Ureter (tissue), 1 donor: Measurements from ENCODE around the gene LIX1L. TPM values are rescaled to one million over a fixed set of nuclear protein-coding genes. Genes with fewer than 3 reads are reported as not detected.
"Not testable (repeated sequence)": the region's sequence is repeated elsewhere in the genome, so short reads cannot be mapped to it uniquely, and the experiment has no call there.

ENCODE experiments used
- DNase-seq: peaks from one replicate; pipeline ENCODE4 v3.0.0-alpha.2; 2020; ENCODE audit warnings: low spot score
- total RNA-seq: library from RNA; stranded (reverse); gene quantifications from one replicate; pipeline ENCODE4 v1.2.4, GENCODE V29; 2023
- donor health status: DM: yes; HTN: yes; CAD: no.

Gene LIX1L
- total RNA-seq, 1 donor from 2014 or later = 24.7 TPM

- no peak for DNase-seq
These were observed 21.6 kb downstream of the LIX1L start for GRCh38 chr1:145936247-145936646.

GRCh38 chr1:145935708-145936107, 22.1 kb downstream of the LIX1L start:
- no peak for DNase-seq

GRCh38 chr1:145932522-145933009, 25.3 kb downstream of the LIX1L start:
- DNase-seq = not testable (repeated sequence)

- DNase-seq = no peak
These were observed 29.7 kb downstream of the LIX1L start for GRCh38 chr1:145927916-145928643.

GRCh38 chr1:145927063-145927886, 30.5 kb downstream of the LIX1L start, which contains the start of gene RBM8A:
RBM8A (minus strand) TSS chr1:145927484; CDS start chr1:145927426, 58 bp downstream.
- peak; percentile 98 for DNase-seq

- DNase-seq = no peak
These were observed 31.1 kb downstream of the LIX1L start for GRCh38 chr1:145926686-145927062.

- no peak for DNase-seq
These were observed 35.6 kb downstream of the LIX1L start for GRCh38 chr1:145922266-145922665.

GRCh38 chr1:145920297-145920696, 37.5 kb downstream of the LIX1L start:
- not testable (repeated sequence) for DNase-seq

GRCh38 chr1:145918992-145919939, 38.6 kb downstream of the LIX1L start:
- peak; percentile 67 for DNase-seq

GRCh38 chr1:145918144-145918991, 39.4 kb downstream of the LIX1L start, which contains the start of gene PEX11B:
PEX11B (minus strand) TSS chr1:145918717; CDS start chr1:145918688, 29 bp downstream.
- DNase-seq = peak; percentile 93

- no peak for DNase-seq
These were observed 40.2 kb downstream of the LIX1L start for GRCh38 chr1:145917595-145917994.

- no peak for DNase-seq
These were observed 41.1 kb downstream of the LIX1L start for GRCh38 chr1:145916745-145917144.

- DNase-seq = no peak
These were observed 45.6 kb downstream of the LIX1L start for GRCh38 chr1:145912128-145912641.

GRCh38 chr1:145908653-145909052, 49.2 kb downstream of the LIX1L start:
- no peak for DNase-seq

- DNase-seq = peak; percentile 36
These were observed 50.7 kb downstream of the LIX1L start for GRCh38 chr1:145906954-145907753.

- DNase-seq = peak; percentile 17
These were observed 56.4 kb downstream of the LIX1L start for GRCh38 chr1:145901312-145902021.

GRCh38 chr1:145898756-145899155, 59.1 kb downstream of the LIX1L start:
- DNase-seq = peak; percentile 34

- DNase-seq = no peak
These were observed 59.8 kb downstream of the LIX1L start for GRCh38 chr1:145897969-145898368.

- no peak for DNase-seq
These were observed 62.3 kb downstream of the LIX1L start for GRCh38 chr1:145895471-145895870.
